Measurements from ENCODE around the gene CNNM3.

Gene CNNM3

DNA sequence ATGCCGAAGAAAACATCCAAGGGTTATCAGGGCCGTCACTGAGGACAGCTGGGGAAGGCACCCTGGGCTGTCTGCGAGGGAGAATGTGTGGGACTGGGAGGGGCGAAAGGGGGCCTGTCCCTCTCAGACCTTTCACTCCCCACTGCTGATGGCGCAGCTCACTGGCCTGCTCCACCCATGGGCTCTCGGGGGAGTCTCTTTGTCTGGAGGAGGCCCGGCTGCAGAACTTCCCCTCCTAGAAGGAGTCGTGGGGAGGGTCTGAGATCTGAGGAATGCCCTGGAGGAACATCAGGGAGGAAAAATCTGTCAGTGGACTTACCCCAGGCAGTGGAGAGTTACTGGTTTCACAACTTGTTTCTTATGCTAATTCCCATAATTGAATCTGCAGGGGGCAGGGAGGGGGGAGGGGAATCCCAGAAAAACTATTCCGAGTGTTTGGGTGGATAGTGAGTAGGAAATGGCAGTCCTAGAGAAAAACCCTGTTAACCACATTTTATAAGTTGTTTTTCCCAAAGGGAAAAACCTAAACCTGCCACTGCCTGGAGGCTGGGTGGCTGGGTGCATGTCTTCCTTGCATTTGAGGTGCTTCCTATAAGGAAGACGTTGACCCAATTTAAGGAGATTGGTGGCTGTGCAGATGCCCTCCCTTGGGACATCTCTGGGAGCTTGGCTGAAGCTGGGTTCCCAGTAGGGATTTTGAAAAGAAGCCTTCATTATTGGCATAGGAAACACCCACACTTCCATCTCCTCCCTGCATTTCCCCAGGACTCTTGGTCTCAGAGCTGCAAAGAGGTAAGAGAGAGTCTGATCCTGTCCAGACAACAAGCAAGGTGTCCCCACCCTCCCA, 65.5 kb downstream of the CNNM3 start:
- Histone ChIP-seq H2BK12ac (ENCODE audit: low read length) (no peak overlapping the region), H2AK5ac (ENCODE audit: low read depth, low read length) (no peak overlapping the region), H3K4ac (ENCODE audit: low read length) (no peak overlapping the region), H3K79me1 (ENCODE audit: low read depth, low read length) (no peaks in the 10 kb centered on the region), H3K23ac (ENCODE audit: low read depth, low read length, poor library complexity) (peak overlapping the region; percentile 81), H3K4me3 (ENCODE audit: low read length in 2 of 2) (no peak overlapping the region), H3K27ac (replicated peaks; ENCODE audit: low read length) (no peak overlapping the region), H3K9ac (ENCODE audit: low read depth, low read length, poor library complexity) (no peak overlapping the region), H3K9me3 (replicated peaks in 1 of 2; ENCODE audit: control insufficient read depth in 2 of 2, insufficient read depth in 1 of 2, low read depth in 1 of 2, low read length in 2 of 2) (no peaks in the 10 kb centered on the region), H2BK120ac (ENCODE audit: low read depth, low read length) (no peak overlapping the region), H3K14ac (ENCODE audit: low read length) (no peak overlapping the region), H4K8ac (ENCODE audit: low read depth, low read length) (no peak overlapping the region), H3K4me1 (ENCODE audit: control insufficient read depth in 2 of 2, insufficient read depth in 1 of 2, low read depth in 1 of 2, low read length in 2 of 2) (peaks cover 32 to 35% of the 10 kb centered on the region in 2 donors), H3K27me3 (ENCODE audit: control insufficient read depth in 3 of 3, insufficient read depth in 3 of 3, low read depth in 1 of 3, low read length in 3 of 3) (no peaks in the 10 kb centered on the region), H2BK15ac (ENCODE audit: low read length) (no peak overlapping the region), H2AFZ (ENCODE audit: low read length) (peak overlapping the region; percentile 86), H3K4me2 (ENCODE audit: insufficient read depth, low read length, poor library complexity, severe bottlenecking) (no peak overlapping the region), H3K18ac (ENCODE audit: low read length) (peak overlapping the region; percentile 93), H2BK5ac (ENCODE audit: low read length) (peak overlapping the region; percentile 39), H3K36me3 (replicated peaks in 1 of 2; ENCODE audit: control insufficient read depth in 2 of 2, insufficient read depth in 2 of 2, low read length in 2 of 2) (no peaks in the 10 kb centered on the region), H4K91ac (ENCODE audit: low read depth, low read length, poor library complexity) (peak overlapping the region; percentile 85)
- WGBS, 2 donors (ENCODE audit: extremely low coverage in 2 of 2, insufficient read length in 2 of 2, insufficient replicate concordance in 1 of 2): no CpG with 5 or more reads among the region's 10 CpGs
- no peak for DNase-seq (ENCODE audit: low spot score)

GRCh38 chr2:96882230-96882629, 66.2 kb downstream of the CNNM3 start:
- peak overlapping the region; percentile 95 for H2AK5ac ChIP-seq (ENCODE audit: low read depth, low read length)
- H3K23ac ChIP-seq (ENCODE audit: low read depth, low read length, poor library complexity): peak overlapping the region; percentile 14
- H2BK5ac ChIP-seq (ENCODE audit: low read length): no peak overlapping the region
- H3K4me2 ChIP-seq (ENCODE audit: insufficient read depth, low read length, poor library complexity, severe bottlenecking): no peak overlapping the region
- no peak for DNase-seq (ENCODE audit: low spot score)
- no peak overlapping the region for H3K9ac ChIP-seq (ENCODE audit: low read depth, low read length, poor library complexity)
- peak overlapping the region; percentile 28 for H3K14ac ChIP-seq (ENCODE audit: low read length)
- no peaks in the 10 kb centered on the region for H3K36me3 ChIP-seq (replicated peaks in 1 of 2; ENCODE audit: control insufficient read depth in 2 of 2, insufficient read depth in 2 of 2, low read length in 2 of 2)
- H3K18ac ChIP-seq (ENCODE audit: low read length): peak overlapping the region; percentile 93
- H3K4ac ChIP-seq (ENCODE audit: low read length): peak overlapping the region; percentile 79
- H4K8ac ChIP-seq (ENCODE audit: low read depth, low read length): peak overlapping the region; percentile 26
- no peak overlapping the region for H3K27ac ChIP-seq (replicated peaks; ENCODE audit: low read length)
- peak overlapping the region; percentile 86 for H2AFZ ChIP-seq (ENCODE audit: low read length)
- peak overlapping the region; percentile 99 for H2BK15ac ChIP-seq (ENCODE audit: low read length)
- H2BK120ac ChIP-seq (ENCODE audit: low read depth, low read length): peak overlapping the region; percentile 69
- H2BK12ac ChIP-seq (ENCODE audit: low read length): peak overlapping the region; percentile 59
- H3K27me3 ChIP-seq (ENCODE audit: control insufficient read depth in 3 of 3, insufficient read depth in 3 of 3, low read depth in 1 of 3, low read length in 3 of 3): no peaks in the 10 kb centered on the region
- WGBS, 2 donors (ENCODE audit: extremely low coverage in 2 of 2, insufficient read length in 2 of 2, insufficient replicate concordance in 1 of 2): no CpG with 5 or more reads among the region's 12 CpGs
- H4K91ac ChIP-seq (ENCODE audit: low read depth, low read length, poor library complexity): peak overlapping the region; percentile 77
- H3K4me1 ChIP-seq (ENCODE audit: control insufficient read depth in 2 of 2, insufficient read depth in 1 of 2, low read depth in 1 of 2, low read length in 2 of 2): peaks cover 27 to 31% of the 10 kb centered on the region in 2 donors
- no peak overlapping the region for H3K4me3 ChIP-seq (ENCODE audit: low read length in 2 of 2)
- H3K9me3 ChIP-seq (replicated peaks in 1 of 2; ENCODE audit: control insufficient read depth in 2 of 2, insufficient read depth in 1 of 2, low read depth in 1 of 2, low read length in 2 of 2): no peaks in the 10 kb centered on the region
- no peaks in the 10 kb centered on the region for H3K79me1 ChIP-seq (ENCODE audit: low read depth, low read length)

DNA sequence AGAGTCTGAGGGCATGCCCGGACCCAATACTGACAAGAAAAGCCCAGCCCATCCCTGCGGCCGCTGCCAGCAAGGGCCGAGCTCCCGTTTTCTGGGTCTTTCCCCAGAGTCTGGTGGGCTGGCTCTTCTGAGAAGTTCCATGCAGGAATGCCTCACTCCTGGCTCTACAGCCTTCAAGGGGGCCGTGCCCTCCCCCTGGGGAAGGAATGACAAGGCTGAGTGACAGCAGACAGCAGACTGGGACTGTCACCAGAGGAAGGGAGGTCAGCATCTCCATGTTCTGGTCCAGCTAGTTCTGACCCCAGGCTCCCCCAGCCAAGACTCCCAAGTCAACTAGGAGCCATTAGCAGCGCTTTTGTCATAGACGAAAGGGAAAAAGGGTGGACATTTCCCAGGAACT, 66.8 kb downstream of the CNNM3 start:
- H3K36me3 ChIP-seq (replicated peaks in 1 of 2; ENCODE audit: control insufficient read depth in 2 of 2, insufficient read depth in 2 of 2, low read length in 2 of 2): no peaks in the 10 kb centered on the region
- no peaks in the 10 kb centered on the region for H3K27me3 ChIP-seq (ENCODE audit: control insufficient read depth in 3 of 3, insufficient read depth in 3 of 3, low read depth in 1 of 3, low read length in 3 of 3)
- H2AFZ ChIP-seq (ENCODE audit: low read length): no peak overlapping the region
- no peak overlapping the region for H4K8ac ChIP-seq (ENCODE audit: low read depth, low read length)
- no peak overlapping the region for H2BK120ac ChIP-seq (ENCODE audit: low read depth, low read length)
- H2BK5ac ChIP-seq (ENCODE audit: low read length): no peak overlapping the region
- H3K4me3 ChIP-seq (ENCODE audit: low read length in 2 of 2): no peak overlapping the region
- H2BK12ac ChIP-seq (ENCODE audit: low read length): peak overlapping the region; percentile 59
- peak overlapping the region; percentile 93 for H3K18ac ChIP-seq (ENCODE audit: low read length)
- peak overlapping the region; percentile 99 for H2BK15ac ChIP-seq (ENCODE audit: low read length)
- peak overlapping the region; percentile 14 for H3K23ac ChIP-seq (ENCODE audit: low read depth, low read length, poor library complexity)
- H3K4me2 ChIP-seq (ENCODE audit: insufficient read depth, low read length, poor library complexity, severe bottlenecking): no peak overlapping the region
- H3K27ac ChIP-seq (replicated peaks; ENCODE audit: low read length): no peak overlapping the region
- H4K91ac ChIP-seq (ENCODE audit: low read depth, low read length, poor library complexity): no peak overlapping the region
- no peaks in the 10 kb centered on the region for H3K79me1 ChIP-seq (ENCODE audit: low read depth, low read length)
- DNase-seq (ENCODE audit: low spot score): no peak
- H3K14ac ChIP-seq (ENCODE audit: low read length): peak overlapping the region; percentile 28
- no peak overlapping the region for H3K4ac ChIP-seq (ENCODE audit: low read length)
- H2AK5ac ChIP-seq (ENCODE audit: low read depth, low read length): peak overlapping the region; percentile 95
- H3K4me1 ChIP-seq (ENCODE audit: control insufficient read depth in 2 of 2, insufficient read depth in 1 of 2, low read depth in 1 of 2, low read length in 2 of 2): peaks cover 28 to 29% of the 10 kb centered on the region in 2 donors
- no CpG with 5 or more reads among the region's 8 CpGs for WGBS, 2 donors (ENCODE audit: extremely low coverage in 2 of 2, insufficient read length in 2 of 2, insufficient replicate concordance in 1 of 2)
- H3K9me3 ChIP-seq (replicated peaks in 1 of 2; ENCODE audit: control insufficient read depth in 2 of 2, insufficient read depth in 1 of 2, low read depth in 1 of 2, low read length in 2 of 2): no peaks in the 10 kb centered on the region
- H3K9ac ChIP-seq (ENCODE audit: low read depth, low read length, poor library complexity): no peak overlapping the region

DNA sequence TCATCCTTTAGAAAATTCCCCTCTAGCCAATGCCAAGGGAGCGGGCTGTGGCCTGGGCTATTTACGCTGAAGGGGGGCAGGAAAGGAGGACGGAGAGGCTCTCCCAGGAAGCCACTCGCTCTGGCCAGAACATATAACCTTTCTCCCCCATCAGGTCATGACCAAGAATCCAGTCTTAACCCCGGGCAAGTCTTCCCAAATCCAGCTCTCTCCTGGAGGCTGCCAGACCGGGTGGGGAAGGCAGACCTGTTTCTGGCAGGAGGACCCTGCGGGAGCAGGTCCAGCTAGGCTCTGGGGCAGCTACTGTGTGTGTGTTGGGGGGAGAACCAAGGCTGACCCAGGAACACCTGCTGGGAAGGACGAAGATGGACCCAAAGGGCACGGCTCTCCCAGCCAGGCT, 67.2 kb downstream of the CNNM3 start:
- Histone ChIP-seq H2BK12ac (ENCODE audit: low read length) (peak overlapping the region; percentile 33), H3K27ac (replicated peaks; ENCODE audit: low read length) (no peak overlapping the region), H3K4me2 (ENCODE audit: insufficient read depth, low read length, poor library complexity, severe bottlenecking) (no peak overlapping the region), H3K14ac (ENCODE audit: low read length) (no peak overlapping the region), H2BK120ac (ENCODE audit: low read depth, low read length) (peak overlapping the region; percentile 67), H3K9ac (ENCODE audit: low read depth, low read length, poor library complexity) (no peak overlapping the region), H3K23ac (ENCODE audit: low read depth, low read length, poor library complexity) (peak overlapping the region; percentile 17), H3K27me3 (ENCODE audit: control insufficient read depth in 3 of 3, insufficient read depth in 3 of 3, low read depth in 1 of 3, low read length in 3 of 3) (no peaks in the 10 kb centered on the region), H2BK5ac (ENCODE audit: low read length) (no peak overlapping the region), H2AFZ (ENCODE audit: low read length) (no peak overlapping the region), H3K4me3 (ENCODE audit: low read length in 2 of 2) (no peak overlapping the region), H3K4ac (ENCODE audit: low read length) (no peak overlapping the region), H3K79me1 (ENCODE audit: low read depth, low read length) (no peaks in the 10 kb centered on the region), H4K8ac (ENCODE audit: low read depth, low read length) (no peak overlapping the region), H4K91ac (ENCODE audit: low read depth, low read length, poor library complexity) (no peak overlapping the region), H3K36me3 (replicated peaks in 1 of 2; ENCODE audit: control insufficient read depth in 2 of 2, insufficient read depth in 2 of 2, low read length in 2 of 2) (no peaks in the 10 kb centered on the region), H2AK5ac (ENCODE audit: low read depth, low read length) (peak overlapping the region; percentile 10), H3K18ac (ENCODE audit: low read length) (peak overlapping the region; percentile 52), H3K4me1 (ENCODE audit: control insufficient read depth in 2 of 2, insufficient read depth in 1 of 2, low read depth in 1 of 2, low read length in 2 of 2) (peaks cover 27 to 28% of the 10 kb centered on the region in 2 donors), H2BK15ac (ENCODE audit: low read length) (peak overlapping the region; percentile 54), H3K9me3 (replicated peaks in 1 of 2; ENCODE audit: control insufficient read depth in 2 of 2, insufficient read depth in 1 of 2, low read depth in 1 of 2, low read length in 2 of 2) (no peaks in the 10 kb centered on the region)
- no peak for DNase-seq (ENCODE audit: low spot score)
- no CpG with 5 or more reads among the region's 9 CpGs for WGBS, 2 donors (ENCODE audit: extremely low coverage in 2 of 2, insufficient read length in 2 of 2, insufficient replicate concordance in 1 of 2)
